Measurements from ENCODE around the gene CENPE. TPM values are rescaled to one million over a fixed set of nuclear protein-coding genes. Genes with fewer than 3 reads are reported as not detected.
A peak's percentile ranks its signal among the peaks of the same experiment; 100 is the strongest.

Gene CENPE
- total RNA-seq, 1 experiment from 2014 or later: 80.3 TPM

DNA sequence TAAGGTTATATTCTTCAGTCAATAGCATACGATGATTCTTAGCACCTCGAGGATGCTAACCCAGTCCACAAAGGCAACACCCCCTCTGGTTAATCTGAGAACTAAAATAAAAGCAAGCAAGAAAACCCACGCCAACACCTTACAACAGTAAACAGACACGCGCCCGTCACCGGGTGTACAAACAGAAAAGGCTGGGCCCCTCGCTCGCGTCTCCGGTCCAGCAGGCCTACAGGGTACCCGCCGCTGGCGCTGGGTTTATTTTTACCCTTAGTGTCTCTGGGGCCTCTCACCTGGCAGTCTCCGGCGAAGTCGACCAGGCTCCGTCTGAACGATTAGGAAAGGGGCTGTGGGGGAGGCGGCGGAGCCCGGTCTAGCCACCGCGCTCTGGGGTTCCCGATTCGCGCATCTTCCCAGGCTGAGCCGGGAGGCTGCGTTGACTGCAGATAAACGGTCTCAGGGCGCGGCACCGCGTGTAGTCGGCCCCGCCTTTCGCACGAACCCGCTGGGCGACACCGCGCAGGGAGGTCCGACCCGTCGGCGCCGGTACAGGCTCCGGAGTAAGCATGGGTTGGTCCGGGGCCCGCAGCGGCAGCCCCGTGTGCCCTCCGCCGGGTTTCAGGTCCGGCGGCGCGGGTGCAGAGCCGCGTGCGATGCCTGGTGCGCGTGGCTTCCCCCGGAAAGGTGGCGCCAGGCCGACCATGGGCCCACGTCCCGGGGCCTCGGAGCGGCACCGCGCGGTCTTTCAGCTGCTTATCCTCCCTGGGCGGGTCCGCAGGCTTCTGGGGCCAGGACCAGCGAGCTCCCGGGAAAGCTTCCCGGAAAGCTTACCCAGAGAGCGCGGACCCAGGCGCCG lies 122.0 kb downstream of the CENPE start:
- no TSS peak for BruUV-seq (replicated peaks)
- Histone ChIP-seq H3K4me1 (ENCODE audit: insufficient read depth, low read length, poor library complexity, severe bottlenecking) (peaks cover 6% of the 10 kb centered on the region), H3K27ac (ENCODE audit: low read depth, low read length, poor library complexity, severe bottlenecking) (peak overlapping the region; percentile 92), H3K36me3 (ENCODE audit: insufficient read depth, low read length, poor library complexity, severe bottlenecking) (no peaks in the 10 kb centered on the region), H3K27me3 (replicated peaks; ENCODE audit: insufficient read depth, low read depth, low read length, poor library complexity) (no peaks in the 10 kb centered on the region), H3K4me3 (ENCODE audit: low read depth, low read length, poor library complexity, severe bottlenecking) (peak overlapping the region; percentile 73), H3K9me3 (ENCODE audit: low read depth, low read length, poor library complexity, severe bottlenecking) (no peaks in the 10 kb centered on the region)
- no peak for TF ChIP-seq EZH2 (IDR thresholded peaks at IDR 0.05; ENCODE audit: borderline replicate concordance, low read depth, low read length, poor library complexity, severe bottlenecking)
- no peak for TF ChIP-seq CTCF (conservative IDR thresholded peaks at IDR 0.05; ENCODE audit: low read depth, low read length)
- peak; percentile 81 for DNase-seq (ENCODE audit: low spot score)
- ChIA-PET POLR2A (ENCODE audit: low non-redundant PET) (no interaction called here), CTCF (no interaction called here)
- intact Hi-C loops (cut with micrococcal nuclease; ENCODE audit: unreplicated experiment): no loop called here

DNA sequence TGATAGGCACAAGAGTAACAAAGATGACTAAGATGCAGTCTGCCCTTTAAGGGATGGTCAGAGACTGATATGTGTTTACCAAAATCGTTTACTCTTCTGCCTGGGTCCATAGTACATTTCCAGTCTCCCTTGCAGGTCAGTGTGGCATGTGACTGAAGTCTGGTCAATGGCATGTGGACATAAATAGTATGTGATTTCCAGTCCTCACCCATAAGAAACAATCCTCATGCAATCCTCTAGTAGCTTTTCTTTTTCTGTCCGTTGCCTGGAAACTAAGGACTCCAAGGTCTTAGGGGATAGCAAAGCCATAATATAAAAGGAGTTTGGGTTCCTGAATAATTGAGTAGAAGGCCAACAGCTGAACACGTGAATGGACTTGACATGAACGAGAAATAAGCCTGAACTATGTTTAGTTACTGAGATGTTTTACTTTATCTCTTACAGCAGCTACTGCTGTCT lies 122.7 kb downstream of the CENPE start:
- H3K27me3 ChIP-seq (replicated peaks; ENCODE audit: insufficient read depth, low read depth, low read length, poor library complexity): no peaks in the 10 kb centered on the region
- CTCF ChIA-PET: no interaction called here
- peak overlapping the region; percentile 73 for H3K4me3 ChIP-seq (ENCODE audit: low read depth, low read length, poor library complexity, severe bottlenecking)
- H3K36me3 ChIP-seq (ENCODE audit: insufficient read depth, low read length, poor library complexity, severe bottlenecking): no peaks in the 10 kb centered on the region
- POLR2A ChIA-PET (ENCODE audit: low non-redundant PET): no interaction called here
- peaks cover 6% of the 10 kb centered on the region for H3K4me1 ChIP-seq (ENCODE audit: insufficient read depth, low read length, poor library complexity, severe bottlenecking)
- TF ChIP-seq EZH2 (IDR thresholded peaks at IDR 0.05; ENCODE audit: borderline replicate concordance, low read depth, low read length, poor library complexity, severe bottlenecking) (no peak), CTCF (conservative IDR thresholded peaks at IDR 0.05; ENCODE audit: low read depth, low read length) (no peak)
- intact Hi-C loops (cut with micrococcal nuclease; ENCODE audit: unreplicated experiment): no loop called here
- DNase-seq (ENCODE audit: low spot score): peak; percentile 32
- H3K27ac ChIP-seq (ENCODE audit: low read depth, low read length, poor library complexity, severe bottlenecking): peak overlapping the region; percentile 92
- TSS peak; percentile 58 for BruUV-seq (replicated peaks)
- H3K9me3 ChIP-seq (ENCODE audit: low read depth, low read length, poor library complexity, severe bottlenecking): no peaks in the 10 kb centered on the region

GRCh38 chr4:103074744-103075434 lies 123.3 kb downstream of the CENPE start:
- no TSS peak for BruUV-seq (replicated peaks)
- DNase-seq (ENCODE audit: low spot score): no peak
- TF ChIP-seq CTCF (conservative IDR thresholded peaks at IDR 0.05; ENCODE audit: low read depth, low read length) (no peak), EZH2 (IDR thresholded peaks at IDR 0.05; ENCODE audit: borderline replicate concordance, low read depth, low read length, poor library complexity, severe bottlenecking) (no peak)
- POLR2A ChIA-PET (ENCODE audit: low non-redundant PET): interaction anchor here (0.6 kb wide), 1 partner anchor 92 kb away, joined by 3 read pairs; no protein-coding TSS in a partner anchor
- CTCF ChIA-PET: no interaction called here
- no peaks in the 10 kb centered on the region for H3K9me3 ChIP-seq (ENCODE audit: low read depth, low read length, poor library complexity, severe bottlenecking)
- H3K4me1 ChIP-seq (ENCODE audit: insufficient read depth, low read length, poor library complexity, severe bottlenecking): peaks cover 6% of the 10 kb centered on the region
- no peaks in the 10 kb centered on the region for H3K27me3 ChIP-seq (replicated peaks; ENCODE audit: insufficient read depth, low read depth, low read length, poor library complexity)
- H3K4me3 ChIP-seq (ENCODE audit: low read depth, low read length, poor library complexity, severe bottlenecking): peak overlapping the region; percentile 73
- H3K36me3 ChIP-seq (ENCODE audit: insufficient read depth, low read length, poor library complexity, severe bottlenecking): no peaks in the 10 kb centered on the region
- H3K27ac ChIP-seq (ENCODE audit: low read depth, low read length, poor library complexity, severe bottlenecking): no peak overlapping the region
- intact Hi-C loops (cut with micrococcal nuclease; ENCODE audit: unreplicated experiment): no loop called here

Data from A673 (cell line).